Activated CD8-positive, alpha-beta memory T cell treated with anti-CD3 and anti-CD28 coated beads for 48 hours (primary cell): ENCODE results near the gene MYCBPAP.

Experiments used
- DNase-seq, 3 experiments: peaks; one replicate each; pipeline ENCODE4 v3.0.0-alpha.2; 2020; ENCODE audit warnings: low read depth in 2 of 3, low spot score in 2 of 3

The MYCBPAP gene

GRCh38 chr17:50568659-50569058 lies 60.4 kb downstream of the MYCBPAP start:
- no peak for DNase-seq

GRCh38 chr17:50569592-50569991 lies 61.4 kb downstream of the MYCBPAP start:
- no peak for DNase-seq

GRCh38 chr17:50570032-50570431 lies 61.8 kb downstream of the MYCBPAP start:
- no peak for DNase-seq

- no peak for DNase-seq
Measured at GRCh38 chr17:50570528-50570927, 62.3 kb downstream of the MYCBPAP start.

GRCh38 chr17:50571681-50572080 lies 63.4 kb downstream of the MYCBPAP start:
- no peak for DNase-seq

GRCh38 chr17:50572541-50572940 lies 64.3 kb downstream of the MYCBPAP start:
- no peak for DNase-seq

- no peak for DNase-seq
Measured at GRCh38 chr17:50573866-50574611, 65.8 kb downstream of the MYCBPAP start.

GRCh38 chr17:50575581-50576210 lies 67.5 kb downstream of the MYCBPAP start:
- DNase-seq: no peak

GRCh38 chr17:50576864-50577263 lies 68.6 kb downstream of the MYCBPAP start:
- no peak for DNase-seq

GRCh38 chr17:50577451-50577954 lies 69.3 kb downstream of the MYCBPAP start:
- no peak for DNase-seq

- DNase-seq: no peak
Measured at GRCh38 chr17:50578173-50578572, 69.9 kb downstream of the MYCBPAP start.

GRCh38 chr17:50579399-50579798 lies 71.2 kb downstream of the MYCBPAP start:
- DNase-seq: no peak

GRCh38 chr17:50580646-50581045 lies 72.4 kb downstream of the MYCBPAP start:
- DNase-seq: no peak
